Calu3 (cell line): ENCODE measurements around the gene SLC15A4. TPM values are rescaled to one million over a fixed set of nuclear protein-coding genes. Genes with fewer than 3 reads are reported as not detected.

Experiments
- BruUV-seq: library from RNA; stranded (reverse); fragments of 400-500 nt; replicated peaks from 2 replicates; lab custom pipeline; 2021; lab: Mats Ljungman, UMichigan
- CTCF ChIA-PET: fragments of 300-600 bp; sonication (Branson Sonifier 250); formaldehyde crosslinking; loops from one replicate; lab custom pipeline; 2022; ENCODE audit warnings: antibody characterized with exemption; lab: Charles Lee
- DNase-seq: peaks from one replicate; pipeline ENCODE4 v3.0.0; 2022
- H3K27ac Mint-ChIP-seq: one replicate; pipeline ENCODE4 v1.8.0; 2022; ENCODE audit warnings: mixed read lengths; ENCODE audit not compliant: unreplicated experiment
- H3K27me3 Mint-ChIP-seq: one replicate; pipeline ENCODE4 v1.8.0; 2022; ENCODE audit warnings: mixed read lengths; ENCODE audit not compliant: unreplicated experiment
- H3K36me3 Mint-ChIP-seq: one replicate; pipeline ENCODE4 v1.8.0; 2022; ENCODE audit warnings: mild to moderate bottlenecking, moderate library complexity, mixed read lengths; ENCODE audit not compliant: insufficient read depth, unreplicated experiment
- H3K4me1 Mint-ChIP-seq: one replicate; pipeline ENCODE4 v1.8.0; 2022; ENCODE audit warnings: mild to moderate bottlenecking, low read depth, mixed read lengths; ENCODE audit not compliant: unreplicated experiment
- H3K4me3 Mint-ChIP-seq: one replicate; pipeline ENCODE4 v1.8.0; 2022; ENCODE audit warnings: mild to moderate bottlenecking, low read depth, moderate library complexity, mixed read lengths; ENCODE audit not compliant: unreplicated experiment
- H3K9me3 Mint-ChIP-seq: one replicate; pipeline ENCODE4 v1.8.0; 2022; ENCODE audit warnings: low read depth, mixed read lengths; ENCODE audit not compliant: unreplicated experiment
- intact Hi-C: fragments of 100-400 bp; cut with micrococcal nuclease; formaldehyde crosslinking; loops from one replicate; pipeline ENCODE4 v1.10.0; 2022; ENCODE audit not compliant: unreplicated experiment
- total RNA-seq: library from RNA; stranded (reverse); gene quantifications from 2 replicates; pipeline ENCODE4 v1.2.3, GENCODE V29; 2022
- TF ChIP-seq, protein P1 (sequence below): fragments of 200-600 bp; IDR thresholded peaks from one replicate; pipeline ENCODE4 v1.8.0; 2022; ENCODE audit warnings: antibody characterized with exemption; ENCODE audit not compliant: unreplicated experiment

Gene SLC15A4
- total RNA-seq, 1 experiment from 2014 or later = 34.9 TPM

DNA sequence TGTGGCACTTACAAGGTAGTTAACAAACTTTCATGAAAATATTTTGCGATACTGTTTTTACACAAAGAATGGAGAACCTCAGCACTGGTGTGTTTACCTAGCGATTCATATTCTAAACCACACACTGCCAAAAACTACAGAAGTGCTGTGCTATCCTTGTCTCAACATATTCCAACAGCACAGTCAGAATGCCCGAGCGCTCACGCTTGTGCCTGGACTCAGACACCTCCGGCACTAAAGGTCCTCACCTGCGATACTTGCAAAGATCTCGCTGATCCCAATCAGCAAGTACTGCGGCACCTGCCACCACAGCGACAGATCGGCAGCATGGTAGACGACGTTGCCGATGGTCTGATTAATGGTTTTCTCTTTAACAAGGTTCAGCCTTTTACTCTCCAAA is 23.2 kb downstream of the SLC15A4 start:
- Mint-ChIP-seq H3K9me3 (no peaks in the 10 kb centered on the region), H3K27me3 (no peaks in the 10 kb centered on the region), H3K36me3 (peaks cover 33% of the 10 kb centered on the region), H3K27ac (no peak overlapping the region), H3K4me1 (peaks cover 14% of the 10 kb centered on the region), H3K4me3 (no peak overlapping the region)
- intact Hi-C loops = no loop called here
- CTCF ChIA-PET = no interaction called here
- no TSS peak for BruUV-seq
- DNase-seq = no peak
- TF ChIP-seq, protein P1, sequence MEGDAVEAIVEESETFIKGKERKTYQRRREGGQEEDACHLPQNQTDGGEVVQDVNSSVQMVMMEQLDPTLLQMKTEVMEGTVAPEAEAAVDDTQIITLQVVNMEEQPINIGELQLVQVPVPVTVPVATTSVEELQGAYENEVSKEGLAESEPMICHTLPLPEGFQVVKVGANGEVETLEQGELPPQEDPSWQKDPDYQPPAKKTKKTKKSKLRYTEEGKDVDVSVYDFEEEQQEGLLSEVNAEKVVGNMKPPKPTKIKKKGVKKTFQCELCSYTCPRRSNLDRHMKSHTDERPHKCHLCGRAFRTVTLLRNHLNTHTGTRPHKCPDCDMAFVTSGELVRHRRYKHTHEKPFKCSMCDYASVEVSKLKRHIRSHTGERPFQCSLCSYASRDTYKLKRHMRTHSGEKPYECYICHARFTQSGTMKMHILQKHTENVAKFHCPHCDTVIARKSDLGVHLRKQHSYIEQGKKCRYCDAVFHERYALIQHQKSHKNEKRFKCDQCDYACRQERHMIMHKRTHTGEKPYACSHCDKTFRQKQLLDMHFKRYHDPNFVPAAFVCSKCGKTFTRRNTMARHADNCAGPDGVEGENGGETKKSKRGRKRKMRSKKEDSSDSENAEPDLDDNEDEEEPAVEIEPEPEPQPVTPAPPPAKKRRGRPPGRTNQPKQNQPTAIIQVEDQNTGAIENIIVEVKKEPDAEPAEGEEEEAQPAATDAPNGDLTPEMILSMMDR = no peak

DNA sequence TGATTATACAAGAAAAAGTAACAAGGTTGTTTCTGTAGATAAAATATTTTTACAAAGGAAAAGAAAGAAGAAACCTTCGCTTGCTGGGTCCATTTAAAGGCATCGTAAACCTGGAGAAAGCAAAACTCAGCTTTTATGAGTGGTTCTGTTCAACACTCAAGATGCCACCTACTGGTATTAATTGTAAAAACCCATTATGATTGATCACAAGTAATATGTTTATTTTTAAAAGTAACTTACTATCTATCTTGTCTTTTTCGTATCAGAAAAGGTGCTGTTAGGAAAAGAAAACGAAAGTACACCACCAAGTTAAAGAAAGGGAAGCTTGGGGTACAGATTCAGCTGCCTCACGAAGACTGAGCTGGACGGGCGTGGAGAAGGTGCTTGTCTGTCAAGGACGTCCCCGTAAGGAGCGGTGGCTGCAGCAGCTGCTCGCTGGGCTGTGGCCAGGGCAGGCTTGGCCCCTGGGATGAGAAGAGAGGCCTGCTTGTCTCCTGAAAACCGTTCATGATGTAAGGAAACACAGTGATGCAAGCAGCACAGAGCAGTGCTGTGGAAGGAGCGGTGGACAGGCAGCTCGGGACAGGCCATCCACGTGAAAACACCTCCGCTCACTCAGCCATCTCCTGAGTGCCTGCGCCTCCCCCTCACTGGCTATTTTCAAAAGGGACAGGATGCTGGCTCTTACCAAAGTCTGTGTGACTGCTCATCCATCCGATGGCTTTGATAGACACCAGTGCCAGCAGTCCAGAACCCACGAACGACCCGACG is 25.0 kb downstream of the SLC15A4 start:
- CTCF ChIA-PET = interaction anchor here (0.5 to 0.7 kb wide), 3 partner anchors 26 to 181 kb away, joined by 3 to 7 read pairs (median 3); no protein-coding TSS in a partner anchor
- H3K27ac Mint-ChIP-seq = no peak overlapping the region
- peaks cover 14% of the 10 kb centered on the region for H3K4me1 Mint-ChIP-seq
- no peaks in the 10 kb centered on the region for H3K9me3 Mint-ChIP-seq
- TF ChIP-seq, protein P1 = no peak
- H3K27me3 Mint-ChIP-seq = no peaks in the 10 kb centered on the region
- intact Hi-C loops = no loop called here
- no peak for DNase-seq
- peaks cover 38% of the 10 kb centered on the region for H3K36me3 Mint-ChIP-seq
- H3K4me3 Mint-ChIP-seq = no peak overlapping the region
- BruUV-seq = no TSS peak

DNA sequence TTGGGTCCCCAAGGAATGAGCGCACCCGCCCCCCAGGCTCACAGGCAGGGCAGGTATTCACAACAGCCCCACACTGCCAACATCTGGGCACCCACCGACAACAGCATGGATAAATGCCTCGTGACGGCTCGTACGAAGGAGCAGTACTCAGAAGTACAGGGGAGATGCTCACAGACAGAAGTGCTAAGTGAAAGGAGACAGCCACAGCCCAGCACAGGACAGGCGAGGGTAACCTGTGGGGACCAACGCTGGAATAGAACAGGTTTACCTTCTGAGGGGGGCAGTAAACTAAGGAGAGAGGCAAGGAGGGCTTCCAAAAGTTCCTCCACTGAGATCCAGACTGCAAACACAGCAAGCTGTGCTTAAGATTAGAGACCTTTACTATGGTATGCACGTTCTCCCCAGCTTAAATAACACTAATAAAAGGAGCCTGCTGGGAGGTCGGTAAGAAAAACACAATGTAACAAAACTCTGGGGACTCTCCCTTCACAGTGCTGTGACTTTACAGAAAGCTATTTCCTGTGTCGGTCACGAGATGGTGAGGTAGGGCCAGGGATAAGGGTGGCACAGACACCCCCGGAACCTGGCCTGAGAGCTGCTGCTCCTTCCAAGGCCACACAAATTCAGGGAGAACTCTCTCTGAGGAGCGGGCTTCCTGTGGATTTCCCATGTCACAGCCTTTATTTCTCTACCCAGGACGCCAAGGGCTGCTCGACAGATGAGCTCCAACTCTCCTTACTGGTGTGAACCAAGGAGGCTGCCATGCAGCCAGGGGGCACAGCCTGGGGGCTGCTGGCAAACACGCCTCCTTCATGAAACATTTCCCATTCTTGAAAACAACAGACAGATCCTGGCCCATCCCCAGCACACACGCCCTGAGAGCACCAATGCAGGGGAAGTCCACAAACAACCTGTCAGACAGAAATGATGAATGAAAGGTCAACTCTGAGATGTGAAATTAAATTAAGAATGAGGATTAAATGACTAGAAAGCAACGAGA is 26.3 kb downstream of the SLC15A4 start:
- TF ChIP-seq, protein P1 = no peak
- no peak overlapping the region for H3K4me3 Mint-ChIP-seq
- H3K4me1 Mint-ChIP-seq = peaks cover 8% of the 10 kb centered on the region
- DNase-seq = no peak
- BruUV-seq = no TSS peak
- peaks cover 47% of the 10 kb centered on the region for H3K36me3 Mint-ChIP-seq
- no peaks in the 10 kb centered on the region for H3K27me3 Mint-ChIP-seq
- no peak overlapping the region for H3K27ac Mint-ChIP-seq
- intact Hi-C loops = no loop called here
- CTCF ChIA-PET = no interaction called here
- H3K9me3 Mint-ChIP-seq = no peaks in the 10 kb centered on the region

DNA sequence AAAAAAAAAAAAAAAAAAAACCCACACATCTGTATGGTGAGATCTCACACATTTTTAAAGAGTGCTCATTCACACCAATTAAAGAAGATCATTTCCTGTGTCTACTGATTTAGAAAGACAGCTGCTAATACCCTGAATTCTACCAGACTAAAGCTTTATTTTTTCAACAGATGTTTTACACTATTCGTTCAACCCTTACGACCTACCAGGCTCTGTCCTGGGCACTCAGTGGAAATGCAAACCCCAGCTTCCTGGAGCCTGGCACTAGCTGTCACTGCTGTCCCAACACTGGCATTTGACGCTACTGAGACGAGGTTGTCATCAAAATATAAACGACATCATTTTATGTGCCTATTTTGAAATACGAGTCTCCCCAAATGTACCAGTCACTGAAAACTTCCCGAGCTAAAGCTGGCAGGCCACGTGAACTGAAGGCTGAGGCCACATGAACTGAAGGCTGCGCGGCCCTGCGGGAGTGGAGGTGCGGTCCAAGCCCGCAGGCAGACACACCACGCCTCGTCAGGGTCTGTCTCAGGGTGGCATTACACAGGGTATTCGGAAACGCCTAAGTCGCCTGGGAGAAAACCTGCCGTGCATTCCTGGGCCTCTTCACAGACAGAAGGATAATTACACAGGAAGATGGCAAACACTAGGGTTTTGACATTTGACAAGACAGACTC is 27.2 kb downstream of the SLC15A4 start:
- Mint-ChIP-seq H3K9me3 (no peaks in the 10 kb centered on the region), H3K27me3 (no peaks in the 10 kb centered on the region), H3K4me3 (no peak overlapping the region), H3K4me1 (no peaks in the 10 kb centered on the region), H3K36me3 (peaks cover 56% of the 10 kb centered on the region), H3K27ac (no peak overlapping the region)
- intact Hi-C loops = no loop called here
- CTCF ChIA-PET = no interaction called here
- no TSS peak for BruUV-seq
- TF ChIP-seq, protein P1 = no peak
- no peak for DNase-seq
